ENCODE data around the gene RPS28.

RPS28 gene

DNA sequence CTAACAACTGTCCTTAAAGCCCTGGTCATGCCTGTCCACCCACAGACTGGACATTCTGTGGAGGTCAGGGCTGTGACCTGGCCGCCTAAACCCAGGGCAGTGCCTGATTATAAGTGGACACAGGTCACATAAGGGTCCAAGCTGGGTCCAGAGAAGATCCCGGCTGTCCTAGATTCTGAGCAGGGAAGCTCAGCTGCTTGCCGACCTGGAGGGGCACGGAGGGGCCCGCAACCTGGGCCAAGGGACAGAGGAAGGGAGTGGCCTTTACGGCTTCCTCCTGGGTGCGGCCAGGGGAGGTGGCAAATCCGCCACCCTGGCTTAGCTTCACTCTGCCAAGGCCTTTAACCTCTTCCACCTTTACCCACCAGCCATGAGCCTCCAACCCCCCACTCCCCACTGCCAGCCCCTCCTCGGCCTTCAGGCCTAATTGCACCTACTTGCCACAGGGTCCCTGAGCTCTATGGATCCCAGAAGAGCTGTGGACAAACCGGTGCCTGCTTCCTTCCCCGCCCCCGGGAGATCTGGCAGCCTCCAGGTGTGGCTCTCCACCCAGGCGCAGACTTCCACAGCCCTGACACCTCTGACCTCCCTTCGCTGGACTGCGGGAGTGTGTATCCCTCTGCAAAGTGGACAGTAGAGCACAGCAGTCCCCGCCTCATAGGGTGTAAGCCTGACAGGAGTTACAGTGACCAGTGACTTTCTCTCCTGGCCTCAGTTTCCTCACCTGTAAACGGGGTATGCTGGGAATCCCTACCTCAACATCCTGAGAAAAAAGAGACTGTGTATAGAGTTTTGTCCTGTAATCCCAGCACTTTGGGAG, 14.9 kb upstream of the RPS28 start:
- H3K4me3 ChIP-seq (ENCODE audit: low read depth, low read length) = peak overlapping the region; percentile 28
- TF ChIP-seq, protein P1, sequence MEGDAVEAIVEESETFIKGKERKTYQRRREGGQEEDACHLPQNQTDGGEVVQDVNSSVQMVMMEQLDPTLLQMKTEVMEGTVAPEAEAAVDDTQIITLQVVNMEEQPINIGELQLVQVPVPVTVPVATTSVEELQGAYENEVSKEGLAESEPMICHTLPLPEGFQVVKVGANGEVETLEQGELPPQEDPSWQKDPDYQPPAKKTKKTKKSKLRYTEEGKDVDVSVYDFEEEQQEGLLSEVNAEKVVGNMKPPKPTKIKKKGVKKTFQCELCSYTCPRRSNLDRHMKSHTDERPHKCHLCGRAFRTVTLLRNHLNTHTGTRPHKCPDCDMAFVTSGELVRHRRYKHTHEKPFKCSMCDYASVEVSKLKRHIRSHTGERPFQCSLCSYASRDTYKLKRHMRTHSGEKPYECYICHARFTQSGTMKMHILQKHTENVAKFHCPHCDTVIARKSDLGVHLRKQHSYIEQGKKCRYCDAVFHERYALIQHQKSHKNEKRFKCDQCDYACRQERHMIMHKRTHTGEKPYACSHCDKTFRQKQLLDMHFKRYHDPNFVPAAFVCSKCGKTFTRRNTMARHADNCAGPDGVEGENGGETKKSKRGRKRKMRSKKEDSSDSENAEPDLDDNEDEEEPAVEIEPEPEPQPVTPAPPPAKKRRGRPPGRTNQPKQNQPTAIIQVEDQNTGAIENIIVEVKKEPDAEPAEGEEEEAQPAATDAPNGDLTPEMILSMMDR (IDR thresholded peaks at IDR 0.05; ENCODE audit: low read depth, low read length, missing control alignments) = no peak
- no peak for DNase-seq (ENCODE audit: low read depth)

DNA sequence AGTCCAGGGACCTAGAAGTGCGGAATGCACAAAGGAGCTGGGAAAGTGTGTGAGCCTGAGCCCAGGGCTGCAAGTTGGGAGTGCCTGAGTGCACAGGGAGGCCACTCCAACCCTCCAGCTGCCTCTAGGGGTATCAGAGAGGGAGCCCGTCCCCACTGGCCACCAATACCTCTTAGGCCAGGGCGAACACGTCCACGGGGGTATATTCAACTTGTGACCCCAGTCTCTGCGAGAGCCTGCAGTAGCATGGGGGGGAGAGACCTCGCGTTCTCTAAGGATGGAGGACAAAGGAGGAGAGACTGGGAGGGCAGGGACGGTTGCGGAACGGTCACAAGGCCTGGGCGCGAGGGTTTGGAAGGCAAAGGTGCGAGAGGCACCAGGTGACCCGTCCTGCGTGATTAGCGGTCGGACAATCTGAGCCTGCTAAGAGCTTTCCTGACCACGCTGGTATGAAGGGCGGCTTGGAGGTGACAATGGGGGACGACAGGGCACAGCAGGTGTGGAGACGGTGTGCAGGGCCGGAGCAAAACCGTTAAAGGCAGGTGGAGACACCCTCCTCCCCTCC, 13.8 kb upstream of the RPS28 start:
- TF ChIP-seq, protein P1 (IDR thresholded peaks at IDR 0.05; ENCODE audit: low read depth, low read length, missing control alignments) = peak; percentile 16
- no peak for DNase-seq (ENCODE audit: low read depth)
- peak overlapping the region; percentile 58 for H3K4me3 ChIP-seq (ENCODE audit: low read depth, low read length)

DNA sequence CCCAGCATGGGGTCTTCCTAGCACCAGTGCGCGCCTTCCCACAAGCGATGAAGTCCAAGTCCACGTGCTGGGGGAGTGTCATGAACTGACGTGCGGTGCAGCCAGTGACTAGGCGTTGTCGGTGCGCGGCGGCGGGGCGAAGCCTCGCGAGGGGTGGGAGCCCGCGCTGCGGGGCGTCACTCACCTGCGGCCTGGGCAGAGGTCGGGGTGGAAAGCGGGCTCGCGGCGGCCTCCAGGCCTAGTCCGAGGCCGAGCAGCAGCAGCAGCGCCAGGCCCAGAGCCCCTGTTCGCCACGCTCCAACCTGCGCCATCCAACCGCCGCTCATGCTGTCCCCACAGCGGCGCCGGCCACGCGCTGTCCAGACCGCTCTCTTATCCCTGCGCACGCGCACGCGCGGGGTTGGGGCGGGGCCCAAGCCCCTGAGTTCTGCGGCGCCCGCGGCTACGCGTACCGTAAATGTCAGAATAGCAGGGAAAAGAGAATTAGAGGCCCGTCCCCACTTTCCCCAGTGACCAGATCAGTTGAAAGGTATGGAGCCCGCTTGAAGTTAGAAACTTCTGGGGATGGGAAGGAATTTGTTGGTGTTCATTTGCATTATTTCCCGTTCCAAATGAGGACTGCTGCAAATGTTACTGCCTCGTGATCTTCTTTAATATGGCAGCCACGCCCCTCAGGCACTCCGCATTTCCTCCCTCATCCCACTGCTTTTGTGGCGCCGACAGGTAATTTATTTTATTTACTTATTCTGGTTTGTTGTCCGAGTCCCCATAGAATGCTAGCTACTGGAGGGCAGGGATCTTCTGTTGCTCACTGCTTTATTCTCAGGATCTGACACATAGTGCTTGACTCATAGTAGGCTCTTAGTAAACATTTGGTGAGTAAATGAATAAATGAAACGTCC, 13.1 kb upstream of the RPS28 start, which contains the start of gene CD320:
Gene CD320, minus strand, starts transcription at position 394 of the 902 bp plus-strand sequence. Its CDS starts 68 bp downstream, at position 326.
- peak within 1 kb of the TSS; percentile 58 for H3K4me3 ChIP-seq (ENCODE audit: low read depth, low read length)
- TF ChIP-seq, protein P1 (IDR thresholded peaks at IDR 0.05; ENCODE audit: low read depth, low read length, missing control alignments) = no peak
- DNase-seq (ENCODE audit: low read depth) = peak; percentile 59

DNA sequence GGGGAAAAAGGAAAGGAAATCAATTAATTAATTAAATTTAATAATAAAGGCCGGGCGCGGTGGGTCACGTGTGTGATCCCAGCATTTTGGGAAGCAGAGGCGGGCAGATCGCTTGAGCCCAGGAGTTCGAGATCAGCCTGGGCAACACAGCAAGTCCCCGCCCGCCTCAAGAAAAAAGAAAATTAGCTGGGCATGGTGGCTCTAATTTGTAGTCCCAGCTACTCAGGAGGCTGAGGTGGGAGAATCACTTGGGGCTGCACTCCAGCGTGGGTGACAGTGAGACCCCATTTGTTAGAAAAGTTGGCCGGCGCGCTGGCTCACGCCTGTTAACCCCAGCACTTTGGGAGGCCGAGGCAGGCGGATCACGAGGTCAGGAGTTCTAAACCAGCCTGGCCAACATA, 12.4 kb upstream of the RPS28 start:
- no peak overlapping the region; the same call in 1 of the 2 replicates for H3K4me3 ChIP-seq (ENCODE audit: low read depth, low read length)
- TF ChIP-seq, protein P1 (IDR thresholded peaks at IDR 0.05; ENCODE audit: low read depth, low read length, missing control alignments) = no peak
- no peak for DNase-seq (ENCODE audit: low read depth)

DNA sequence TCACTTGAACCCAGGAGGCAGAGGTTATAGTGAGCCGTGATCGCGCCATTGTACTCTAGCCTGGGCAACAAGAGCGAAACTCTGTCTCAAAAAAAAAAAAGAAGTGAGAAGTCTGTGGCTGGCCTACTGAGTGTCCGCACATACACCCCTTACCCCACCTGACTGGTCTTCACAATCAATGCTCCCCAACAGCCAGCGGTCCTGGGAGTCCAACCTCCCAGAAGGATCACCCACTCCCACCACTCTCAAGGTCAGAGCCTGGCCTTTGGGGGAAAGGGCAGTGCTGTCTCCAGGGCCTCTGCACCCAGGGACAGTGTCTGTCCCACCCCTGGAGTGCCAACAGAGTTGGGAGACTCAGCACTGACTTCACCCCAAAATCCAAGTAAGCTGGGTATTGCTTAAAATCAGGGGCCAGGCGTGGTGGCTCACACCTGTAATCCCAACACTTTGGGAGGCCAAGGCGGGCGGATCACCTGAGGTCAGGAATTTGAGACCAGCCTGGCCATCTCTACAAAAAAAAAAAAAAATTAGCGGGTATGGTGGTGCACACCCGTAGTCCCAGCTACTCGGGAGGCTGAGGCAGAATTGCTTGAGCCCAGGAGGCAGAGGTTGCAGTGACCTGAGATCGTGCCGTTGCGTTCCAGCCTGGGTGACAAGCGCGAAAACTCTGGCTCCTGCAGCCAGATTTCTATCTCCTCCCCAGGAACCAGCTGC, 10.8 kb upstream of the RPS28 start:
- TF ChIP-seq, protein P1 (IDR thresholded peaks at IDR 0.05; ENCODE audit: low read depth, low read length, missing control alignments) = no peak
- DNase-seq (ENCODE audit: low read depth) = no peak

More for the DNA sequence above, 10.8 kb upstream of the RPS28 start:
- no peak overlapping the region for H3K4me3 ChIP-seq (ENCODE audit: low read depth, low read length)

Data from GM12864 (cell line).